LNCaP clone FGC (cell line): ENCODE data around the gene ZNF219.

Experiments
- DNase-seq: peaks from one replicate; pipeline ENCODE4 v3.0.0-alpha.2; 2011; ENCODE audit warnings: low read depth
- H3K4me3 ChIP-seq: 2 replicates; pipeline ENCODE4 v1.5.1; 2011; ENCODE audit warnings: mild to moderate bottlenecking, low read depth, low read length, control low read depth
- CTCF ChIP-seq: IDR thresholded peaks from 2 replicates; pipeline ENCODE4 v1.5.1; 2012; ENCODE audit warnings: mild to moderate bottlenecking; ENCODE audit not compliant: control insufficient read depth, insufficient read depth; ENCODE audit errors: extremely low read depth

The ZNF219 gene

GRCh38 chr14:21078726-21079125 is 19.7 kb downstream of the ZNF219 start:
- DNase-seq = no peak
- H3K4me3 ChIP-seq = no peak overlapping the region
- TF ChIP-seq CTCF = no peak

- no peak overlapping the region for H3K4me3 ChIP-seq
- TF ChIP-seq CTCF = no peak
- DNase-seq = no peak
Measured at GRCh38 chr14:21078287-21078686, 20.2 kb downstream of the ZNF219 start.

DNA sequence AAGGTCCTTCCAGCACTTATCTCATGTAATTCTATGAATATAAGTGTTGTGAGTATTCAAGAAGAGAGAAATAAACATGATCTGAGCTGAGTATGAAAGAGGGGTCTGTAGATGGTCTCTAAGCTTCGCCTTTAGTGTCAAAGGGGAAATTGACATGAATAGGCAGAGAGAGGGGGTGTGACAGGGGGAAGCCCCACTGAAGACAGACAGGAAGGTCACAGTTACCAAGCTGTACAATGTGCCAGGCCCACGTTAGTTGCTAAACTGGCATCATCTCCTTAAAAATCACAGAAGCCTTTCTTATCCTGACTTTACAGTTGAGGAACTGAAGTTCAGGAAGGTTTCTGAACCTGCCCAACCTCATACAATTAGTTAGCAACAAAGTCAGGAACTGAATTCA is 20.8 kb downstream of the ZNF219 start:
- H3K4me3 ChIP-seq = no peak overlapping the region
- TF ChIP-seq CTCF = no peak
- DNase-seq = no peak

- DNase-seq = no peak
- TF ChIP-seq CTCF = no peak
- no peak overlapping the region for H3K4me3 ChIP-seq
Measured at GRCh38 chr14:21075719-21076437, 22.6 kb downstream of the ZNF219 start.

GRCh38 chr14:21074398-21075272 is 23.8 kb downstream of the ZNF219 start:
- TF ChIP-seq CTCF = no peak
- no peak overlapping the region for H3K4me3 ChIP-seq
- DNase-seq = no peak

GRCh38 chr14:21073921-21074320 is 24.5 kb downstream of the ZNF219 start:
- DNase-seq = no peak
- no peak overlapping the region for H3K4me3 ChIP-seq
- TF ChIP-seq CTCF = no peak
